GOT3 (cell line): ENCODE measurements around the gene OPN1MW2.
"Not testable (repeated sequence)": the region's sequence is repeated elsewhere in the genome, so short reads cannot be mapped to it uniquely, and the experiment has no call there.

ENCODE experiments used
- DNase-seq: peaks from one replicate; lab custom pipeline; 2025; ENCODE audit warnings: mixed read lengths; lab: John Stamatoyannopoulos, UW

Gene OPN1MW2

GRCh38 chrX:154219456-154219855, at the start of gene OPN1MW2:
Gene OPN1MW2, plus strand, starts transcription at chrX:154219756. Its CDS starts 60 bp downstream, at chrX:154219816.
- DNase-seq, result not testable (repeated sequence)

- not testable (repeated sequence) for DNase-seq
Measured at GRCh38 chrX:154172535-154172943, 47.0 kb upstream of the OPN1MW2 start.

DNA sequence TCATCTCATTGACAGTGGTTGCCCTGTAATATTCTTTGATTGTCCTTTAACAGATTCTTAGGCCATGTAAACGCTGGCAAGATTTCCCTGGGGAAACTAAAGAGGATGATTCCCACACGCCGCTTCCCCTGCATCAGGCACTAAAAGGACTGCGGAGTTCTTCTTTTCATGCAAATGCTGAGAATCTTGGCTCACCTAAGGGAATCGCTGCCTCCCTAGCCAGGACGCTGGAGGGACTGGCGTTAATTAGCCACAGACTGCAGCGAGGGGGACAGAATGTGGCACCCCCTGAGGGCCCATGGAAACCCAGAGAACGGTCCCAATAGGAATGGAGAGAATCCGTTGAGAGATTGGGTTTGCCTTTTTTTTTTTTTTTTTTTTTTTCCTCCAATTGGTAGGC, 45.2 kb upstream of the OPN1MW2 start:
- DNase-seq, result not testable (repeated sequence)

DNA sequence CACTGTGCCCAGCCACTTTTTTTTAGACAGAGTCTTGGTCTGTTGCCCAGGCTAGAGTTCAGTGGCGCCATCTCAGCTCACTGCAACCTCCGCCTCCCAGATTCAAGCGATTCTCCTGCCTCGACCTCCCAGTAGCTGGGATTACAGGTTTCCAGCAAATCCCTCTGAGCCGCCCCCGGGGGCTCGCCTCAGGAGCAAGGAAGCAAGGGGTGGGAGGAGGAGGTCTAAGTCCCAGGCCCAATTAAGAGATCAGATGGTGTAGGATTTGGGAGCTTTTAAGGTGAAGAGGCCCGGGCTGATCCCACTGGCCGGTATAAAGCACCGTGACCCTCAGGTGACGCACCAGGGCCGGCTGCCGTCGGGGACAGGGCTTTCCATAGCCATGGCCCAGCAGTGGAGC, 37.3 kb upstream of the OPN1MW2 start, which contains the start of gene OPN1MW:
Gene OPN1MW, plus strand, starts transcription at position 301 of the 400 bp plus-strand sequence. Its CDS starts 82 bp downstream, at position 383.
- DNase-seq, result not testable (repeated sequence)

DNA sequence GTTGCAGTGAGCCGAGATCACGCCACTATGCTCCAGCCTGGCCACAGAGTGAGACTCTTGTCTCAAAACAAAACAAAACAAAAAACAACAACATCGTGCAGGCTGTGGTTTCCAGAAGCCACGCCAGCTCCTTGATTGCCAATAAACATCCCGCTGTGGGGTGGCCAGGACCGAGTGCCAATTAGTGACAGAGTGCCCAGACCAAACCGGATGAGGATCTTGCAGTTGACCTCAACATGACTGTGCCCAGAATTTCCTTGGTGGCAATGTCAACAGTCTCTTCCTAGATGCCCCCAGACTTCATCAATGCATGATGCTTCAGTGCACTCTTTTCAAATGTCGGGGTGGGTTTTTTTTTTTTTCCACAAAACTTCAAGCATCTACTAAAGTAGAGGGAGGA, 35.8 kb upstream of the OPN1MW2 start:
- DNase-seq, result not testable (repeated sequence)

GRCh38 chrX:154192846-154193245, 26.7 kb upstream of the OPN1MW2 start:
- DNase-seq, result not testable (repeated sequence)

DNA sequence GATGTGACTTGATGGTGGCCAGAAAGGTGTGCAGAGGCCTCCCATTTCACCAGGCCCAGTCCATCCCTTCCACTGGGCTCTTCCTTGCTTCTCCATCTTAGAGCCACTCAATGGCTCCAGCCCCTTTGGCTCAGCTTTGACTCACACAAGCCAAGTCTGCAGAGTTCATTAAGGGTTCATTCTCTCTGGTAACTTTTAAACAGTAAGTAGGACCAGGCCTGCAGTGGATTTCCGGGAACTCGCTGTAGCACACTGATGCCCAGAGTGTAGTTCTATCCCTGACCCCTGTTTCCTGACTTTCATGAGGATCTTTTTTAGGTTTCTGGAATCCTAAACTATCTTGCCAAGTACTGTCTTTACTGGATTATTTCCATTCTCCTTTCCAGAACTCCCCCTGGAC, 25.2 kb upstream of the OPN1MW2 start:
- DNase-seq, result not testable (repeated sequence)

- DNase-seq, result not testable (repeated sequence)
Measured at GRCh38 chrX:154196466-154196865, 23.1 kb upstream of the OPN1MW2 start.

- DNase-seq, result not testable (repeated sequence)
Measured at GRCh38 chrX:154209670-154210418, 9.7 kb upstream of the OPN1MW2 start.

DNA sequence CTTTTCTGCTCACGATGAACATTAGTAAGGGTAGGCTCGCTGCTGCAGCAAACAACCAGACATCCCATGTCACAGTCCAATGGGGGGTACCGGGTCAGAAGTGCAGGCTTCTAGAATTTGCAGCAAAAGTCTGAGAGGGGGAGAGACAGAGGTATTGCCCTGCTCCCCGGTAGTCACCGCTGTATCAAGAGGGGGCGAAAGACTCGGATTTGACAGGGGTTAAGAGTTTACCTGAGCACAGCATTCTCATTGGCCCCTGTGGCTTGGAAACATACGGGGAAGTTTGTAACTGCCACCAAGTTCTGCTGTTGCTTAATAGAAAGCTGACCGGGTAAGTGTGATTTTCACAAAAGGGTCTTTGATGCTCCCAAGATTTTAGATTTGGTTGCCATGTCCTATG, 8.5 kb upstream of the OPN1MW2 start:
- not testable (repeated sequence) for DNase-seq

GRCh38 chrX:154211499-154211898, 8.1 kb upstream of the OPN1MW2 start:
- DNase-seq, result not testable (repeated sequence)

- DNase-seq, result not testable (repeated sequence)
Measured at GRCh38 chrX:154225292-154225691, 5.7 kb downstream of the OPN1MW2 start.

- DNase-seq, result not testable (repeated sequence)
Measured at GRCh38 chrX:154226706-154227105, 7.2 kb downstream of the OPN1MW2 start.

GRCh38 chrX:154231443-154231842, 11.9 kb downstream of the OPN1MW2 start:
- DNase-seq, result not testable (repeated sequence)

GRCh38 chrX:154233620-154234019, 14.1 kb downstream of the OPN1MW2 start:
- DNase-seq, result not testable (repeated sequence)

DNA sequence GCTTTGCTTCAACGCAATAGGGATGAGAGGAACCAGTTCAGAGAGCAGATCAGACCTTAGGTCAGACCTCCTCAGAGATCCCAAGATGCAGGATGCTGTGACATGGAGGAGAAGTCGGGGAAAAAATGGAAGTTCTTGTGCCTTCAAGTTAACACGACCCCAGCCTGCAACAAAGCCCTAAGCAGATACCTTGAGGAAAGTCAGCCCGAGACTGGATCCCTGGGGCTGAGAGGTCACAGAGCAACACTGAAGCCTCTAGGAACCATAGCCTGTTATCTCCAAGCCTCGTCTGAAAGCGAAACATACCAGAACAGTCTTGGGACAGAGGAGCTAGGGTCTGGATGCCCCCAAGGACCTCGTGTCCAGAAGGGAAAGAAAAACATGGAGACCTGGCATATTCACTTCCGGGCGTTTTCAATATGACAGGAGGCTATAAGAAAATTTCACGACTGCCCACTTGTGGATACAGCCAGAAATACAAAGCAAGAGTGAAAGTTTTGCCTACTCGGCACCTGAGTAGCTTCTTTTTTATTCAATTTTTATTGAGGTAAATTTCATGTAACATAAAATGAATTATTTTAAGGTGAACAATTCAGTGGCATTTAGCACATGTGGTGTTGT, 19.5 kb downstream of the OPN1MW2 start:
- DNase-seq, result not testable (repeated sequence)

GRCh38 chrX:154239982-154240503, 20.5 kb downstream of the OPN1MW2 start:
- not testable (repeated sequence) for DNase-seq

GRCh38 chrX:154247377-154248045, 28.0 kb downstream of the OPN1MW2 start:
- not testable (repeated sequence) for DNase-seq

DNA sequence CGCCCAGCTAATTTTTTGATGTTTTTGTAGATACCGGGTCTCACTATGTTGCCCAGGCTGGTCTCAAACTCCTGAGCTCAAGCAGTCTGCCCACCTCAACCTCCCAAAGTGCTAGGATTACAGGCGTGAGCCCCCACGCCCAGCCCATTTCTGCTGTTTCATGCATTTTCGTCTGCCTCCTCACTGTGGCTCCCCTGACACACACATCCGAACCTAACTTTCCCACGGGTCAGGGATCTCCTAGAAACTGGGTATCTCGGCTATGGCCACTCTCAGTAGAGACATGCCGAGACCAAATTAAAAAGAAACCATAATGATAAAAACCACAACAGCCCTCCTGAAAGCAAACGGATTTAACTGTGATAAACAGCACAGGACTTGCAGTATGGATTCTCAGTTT, 28.5 kb downstream of the OPN1MW2 start:
- DNase-seq, result not testable (repeated sequence)

DNA sequence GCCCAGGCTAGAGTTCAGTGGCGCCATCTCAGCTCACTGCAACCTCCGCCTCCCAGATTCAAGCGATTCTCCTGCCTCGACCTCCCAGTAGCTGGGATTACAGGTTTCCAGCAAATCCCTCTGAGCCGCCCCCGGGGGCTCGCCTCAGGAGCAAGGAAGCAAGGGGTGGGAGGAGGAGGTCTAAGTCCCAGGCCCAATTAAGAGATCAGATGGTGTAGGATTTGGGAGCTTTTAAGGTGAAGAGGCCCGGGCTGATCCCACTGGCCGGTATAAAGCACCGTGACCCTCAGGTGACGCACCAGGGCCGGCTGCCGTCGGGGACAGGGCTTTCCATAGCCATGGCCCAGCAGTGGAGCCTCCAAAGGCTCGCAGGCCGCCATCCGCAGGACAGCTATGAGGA, 37.7 kb downstream of the OPN1MW2 start, which contains the start of gene OPN1MW3:
Gene OPN1MW3, plus strand, starts transcription at position 301 of the 400 bp plus-strand sequence. Its CDS starts 38 bp downstream, at position 339.
- DNase-seq, result not testable (repeated sequence)

DNA sequence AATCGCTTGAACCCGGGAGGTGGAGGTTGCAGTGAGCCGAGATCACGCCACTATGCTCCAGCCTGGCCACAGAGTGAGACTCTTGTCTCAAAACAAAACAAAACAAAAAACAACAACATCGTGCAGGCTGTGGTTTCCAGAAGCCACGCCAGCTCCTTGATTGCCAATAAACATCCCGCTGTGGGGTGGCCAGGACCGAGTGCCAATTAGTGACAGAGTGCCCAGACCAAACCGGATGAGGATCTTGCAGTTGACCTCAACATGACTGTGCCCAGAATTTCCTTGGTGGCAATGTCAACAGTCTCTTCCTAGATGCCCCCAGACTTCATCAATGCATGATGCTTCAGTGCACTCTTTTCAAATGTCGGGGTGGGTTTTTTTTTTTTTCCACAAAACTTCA, 39.2 kb downstream of the OPN1MW2 start:
- DNase-seq, result not testable (repeated sequence)

GRCh38 chrX:154263072-154263471, 43.5 kb downstream of the OPN1MW2 start:
- not testable (repeated sequence) for DNase-seq
